Measurements from ENCODE around the gene PSMD14. TPM values are rescaled to one million over a fixed set of nuclear protein-coding genes. Genes with fewer than 3 reads are reported as not detected.

PSMD14 gene
- polyA plus RNA-seq, 3 donors, result 13.8 to 34.8 (median 34.3) TPM

GRCh38 chr2:161370981-161371380 lies 62.8 kb downstream of the PSMD14 start:
- no peak overlapping the region for H3K27ac ChIP-seq (ENCODE audit: low read depth, low read length)
- WGBS, 3 donors, result 72 to 87% (median 85%) methylated on average over 3 of the region's 3 CpGs

- 36 to 54% (median 41%) methylated on average over 1 of the region's 1 CpG for WGBS, 3 donors
- H3K27ac ChIP-seq (ENCODE audit: low read depth, low read length), result no peak overlapping the region
Observed at GRCh38 chr2:161371869-161372268, 63.6 kb downstream of the PSMD14 start.

GRCh38 chr2:161373942-161374341 lies 65.7 kb downstream of the PSMD14 start:
- no peak overlapping the region for H3K27ac ChIP-seq (ENCODE audit: low read depth, low read length)

- 97 to 100% (median 98%) methylated on average over 1 of the region's 1 CpG for WGBS, 3 donors
- H3K27ac ChIP-seq (ENCODE audit: low read depth, low read length), result no peak overlapping the region
Observed at GRCh38 chr2:161374446-161374845, 66.2 kb downstream of the PSMD14 start.

- 95 to 99% (median 96%) methylated on average over 2 of the region's 2 CpGs for WGBS, 3 donors
- no peak overlapping the region for H3K27ac ChIP-seq (ENCODE audit: low read depth, low read length)
Observed at GRCh38 chr2:161379740-161380139, 71.5 kb downstream of the PSMD14 start.

GRCh38 chr2:161381546-161381945 lies 73.3 kb downstream of the PSMD14 start:
- H3K27ac ChIP-seq (ENCODE audit: low read depth, low read length), result no peak overlapping the region
- WGBS, 3 donors, result 76 to 92% (median 78%) methylated on average over 3 of the region's 3 CpGs

- no peak overlapping the region for H3K27ac ChIP-seq (ENCODE audit: low read depth, low read length)
Observed at GRCh38 chr2:161382747-161383146, 74.5 kb downstream of the PSMD14 start.

GRCh38 chr2:161384864-161385263 lies 76.6 kb downstream of the PSMD14 start:
- H3K27ac ChIP-seq (ENCODE audit: low read depth, low read length), result no peak overlapping the region

More at GRCh38 chr2:161382747-161383146, 74.5 kb downstream of the PSMD14 start:
- WGBS, 3 donors, result 95 to 97% (median 95%) methylated on average over 4 of the region's 4 CpGs

GRCh38 chr2:161386228-161386824 lies 78.1 kb downstream of the PSMD14 start:
- H3K27ac ChIP-seq (ENCODE audit: low read depth, low read length), result no peak overlapping the region
- WGBS, 3 donors, result 93 to 97% (median 95%) methylated on average over 2 of the region's 2 CpGs

- no peak overlapping the region for H3K27ac ChIP-seq (ENCODE audit: low read depth, low read length)
- WGBS, 3 donors, result 60 to 94% (median 70%) methylated on average over 2 of the region's 2 CpGs
Observed at GRCh38 chr2:161388146-161388779, 80.0 kb downstream of the PSMD14 start.

GRCh38 chr2:161391737-161392506 lies 83.7 kb downstream of the PSMD14 start:
- WGBS, 3 donors, result 89 to 96% (median 92%) methylated on average over 4 of the region's 4 CpGs
- H3K27ac ChIP-seq (ENCODE audit: low read depth, low read length), result no peak overlapping the region

GRCh38 chr2:161400076-161400475 lies 91.9 kb downstream of the PSMD14 start:
- no peak overlapping the region for H3K27ac ChIP-seq (ENCODE audit: low read depth, low read length)
- 99 to 100% (median 99%) methylated on average over 2 of the region's 2 CpGs for WGBS, 3 donors

GRCh38 chr2:161402297-161402696 lies 94.1 kb downstream of the PSMD14 start:
- no peak overlapping the region for H3K27ac ChIP-seq (ENCODE audit: low read depth, low read length)
- WGBS, 3 donors, result 93 to 96% (median 93%) methylated on average over 4 of the region's 4 CpGs

- WGBS, 3 donors, result 82 to 89% (median 86%) methylated on average over 5 of the region's 5 CpGs
- no peak overlapping the region for H3K27ac ChIP-seq (ENCODE audit: low read depth, low read length)
Observed at GRCh38 chr2:161406316-161406715, 98.1 kb downstream of the PSMD14 start.

GRCh38 chr2:161407597-161407996 lies 99.4 kb downstream of the PSMD14 start:
- WGBS, 3 donors, result 86 to 94% (median 88%) methylated on average over 2 of the region's 2 CpGs
- H3K27ac ChIP-seq (ENCODE audit: low read depth, low read length), result no peak overlapping the region

GRCh38 chr2:161409308-161409907 lies 101.2 kb downstream of the PSMD14 start:
- 80 to 97% (median 91%) methylated on average over 1 of the region's 1 CpG for WGBS, 3 donors
- no peak overlapping the region for H3K27ac ChIP-seq (ENCODE audit: low read depth, low read length)

GRCh38 chr2:161412346-161412745 lies 104.1 kb downstream of the PSMD14 start:
- H3K27ac ChIP-seq (ENCODE audit: low read depth, low read length), result no peak overlapping the region

- WGBS, 3 donors, result 5% methylated on average over 69 of the region's 69 CpGs
- no peak overlapping the region for H3K27ac ChIP-seq (ENCODE audit: low read depth, low read length)
Observed at GRCh38 chr2:161414042-161415033, 106.1 kb downstream of the PSMD14 start.
